Pulmonary artery endothelial cell (primary cell): ENCODE data around the gene KLRC2. TPM values are rescaled to one million over a fixed set of nuclear protein-coding genes. Genes with fewer than 3 reads are reported as not detected.
"Not testable (repeated sequence)": the region's sequence is repeated elsewhere in the genome, so short reads cannot be mapped to it uniquely, and the experiment has no call there.

Experiments
- DNase-seq: peaks from one replicate; pipeline ENCODE4 v3.0.0-alpha.2; 2011; ENCODE audit warnings: low read depth, low spot score
- total RNA-seq: library from RNA; depleted of rRNA; stranded (reverse); fragments of >200 nt; gene quantifications from 2 replicates; pipeline ENCODE4 v1.2.3, GENCODE V29; 2014

KLRC2 gene
- total RNA-seq, 1 donor from 2014 or later = not detected

- no peak for DNase-seq
Measured at GRCh38 chr12:10405294-10405693, 30.5 kb downstream of the KLRC2 start.

GRCh38 chr12:10404798-10405197, 31.0 kb downstream of the KLRC2 start:
- no peak for DNase-seq

GRCh38 chr12:10400829-10401228, 35.0 kb downstream of the KLRC2 start:
- no peak for DNase-seq

GRCh38 chr12:10398168-10398567, 37.6 kb downstream of the KLRC2 start:
- no peak for DNase-seq

- DNase-seq = no peak
Measured at GRCh38 chr12:10397296-10397695, 38.5 kb downstream of the KLRC2 start.

GRCh38 chr12:10396176-10396575, 39.6 kb downstream of the KLRC2 start:
- not testable (repeated sequence) for DNase-seq

GRCh38 chr12:10395390-10395998, 40.3 kb downstream of the KLRC2 start:
- peak; percentile 37 for DNase-seq

- DNase-seq = not testable (repeated sequence)
Measured at GRCh38 chr12:10394531-10395152, 41.2 kb downstream of the KLRC2 start.

GRCh38 chr12:10393291-10393690, 42.5 kb downstream of the KLRC2 start:
- DNase-seq = no peak

GRCh38 chr12:10392394-10392930, 43.3 kb downstream of the KLRC2 start:
- DNase-seq = peak; percentile 54

GRCh38 chr12:10390991-10391390, 44.8 kb downstream of the KLRC2 start:
- DNase-seq = not testable (repeated sequence)

GRCh38 chr12:10389904-10390303, 45.9 kb downstream of the KLRC2 start, which contains the start of gene KLRK1:
Gene KLRK1, minus strand, starts transcription at chr12:10390041. Its CDS starts 1,231 bp downstream, at chr12:10388810.
- no peak for DNase-seq

GRCh38 chr12:10388624-10389413, 47.0 kb downstream of the KLRC2 start:
- no peak for DNase-seq

GRCh38 chr12:10387498-10387897, 48.3 kb downstream of the KLRC2 start:
- DNase-seq = not testable (repeated sequence)

- DNase-seq = no peak
Measured at GRCh38 chr12:10386857-10387256, 49.0 kb downstream of the KLRC2 start.

GRCh38 chr12:10385166-10385613, 50.6 kb downstream of the KLRC2 start:
- DNase-seq = no peak

- DNase-seq = no peak
Measured at GRCh38 chr12:10384191-10384590, 51.6 kb downstream of the KLRC2 start.

- DNase-seq = no peak
Measured at GRCh38 chr12:10381928-10382628, 53.7 kb downstream of the KLRC2 start.
